ELF-1 (cell line): Measurements from ENCODE around the gene ZNF805.
"Not testable (repeated sequence)": the region's sequence is repeated elsewhere in the genome, so short reads cannot be mapped to it uniquely, and the experiment has no call there.

Experiments
- DNase-seq: peaks from one replicate; pipeline ENCODE4 v3.0.0-alpha.2; 2016; ENCODE audit warnings: low read depth, low spot score

The ZNF805 gene

DNA sequence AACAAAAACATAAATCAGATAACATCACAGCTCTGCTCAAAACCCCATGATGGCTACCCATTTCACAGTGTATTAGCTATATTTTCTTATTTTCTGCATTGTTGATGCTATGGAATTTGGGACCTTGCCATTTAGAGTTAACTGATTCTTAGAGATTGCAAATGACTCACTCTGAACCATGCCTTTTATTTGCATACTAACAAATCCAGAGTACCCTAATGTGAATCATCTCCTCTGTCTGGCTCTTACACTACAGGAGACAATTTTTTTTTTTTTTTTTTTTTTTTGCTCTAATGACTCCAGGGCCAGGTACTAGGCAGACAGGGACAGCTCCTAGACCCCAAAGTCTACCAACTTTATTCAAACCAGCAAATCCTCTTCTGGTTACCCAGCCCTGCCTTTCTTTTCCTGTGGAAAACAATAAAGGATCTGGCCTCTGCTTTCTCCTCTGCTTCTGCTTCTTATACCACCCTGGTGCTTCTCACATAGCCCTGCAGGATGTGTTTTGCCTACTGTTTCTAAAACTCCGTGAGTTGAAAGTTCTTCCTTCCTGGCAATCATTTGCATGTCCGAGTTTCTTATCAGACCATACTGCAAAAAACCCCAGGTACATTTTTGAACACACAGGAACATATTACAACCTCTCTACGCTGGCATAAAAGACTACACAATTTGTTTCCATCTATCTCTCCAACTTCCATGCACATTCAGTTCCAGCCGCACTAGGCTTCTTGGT lies 29.3 kb downstream of the ZNF805 start:
- DNase-seq: no peak

- DNase-seq: no peak
These were observed 30.8 kb downstream of the ZNF805 start for GRCh38 chr19:57271280-57271679.

DNA sequence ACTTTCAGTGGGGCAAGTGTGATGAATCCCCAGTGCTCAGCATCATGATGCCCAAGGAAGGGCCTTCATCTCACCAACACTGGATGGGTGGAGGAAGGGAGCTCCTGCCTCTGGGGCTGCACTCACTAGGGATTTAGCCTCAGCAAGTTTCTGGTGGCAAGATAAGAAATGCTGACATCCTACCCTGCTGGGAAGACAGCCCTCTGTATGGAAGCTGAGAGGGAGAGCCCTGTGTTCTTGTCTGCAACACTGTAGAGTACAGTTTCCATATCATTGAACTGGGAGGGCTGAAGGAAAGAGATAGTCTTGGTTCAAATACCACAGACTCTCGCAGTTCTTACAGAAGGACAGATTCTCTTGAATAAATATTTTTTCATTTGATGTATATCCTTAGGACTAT lies 32.6 kb downstream of the ZNF805 start:
- no peak for DNase-seq

DNA sequence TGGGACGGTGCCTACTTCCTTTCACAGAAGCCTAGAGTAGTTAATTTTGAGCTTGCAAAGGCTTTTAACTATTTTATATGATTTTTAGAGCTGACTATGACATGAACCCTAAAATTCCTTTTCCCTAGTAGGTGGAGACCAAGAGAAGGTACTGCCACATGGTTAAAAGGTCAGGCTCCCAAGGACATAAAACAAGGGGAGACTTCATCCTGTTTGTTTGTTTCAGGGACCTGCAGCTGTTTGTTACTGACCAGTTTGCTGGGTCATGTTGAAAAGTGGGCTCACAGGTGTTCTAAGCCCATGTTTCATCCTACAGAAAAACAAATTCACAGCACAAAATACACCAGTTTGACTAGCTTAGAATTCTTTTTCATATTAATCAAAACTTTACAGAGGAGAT lies 36.0 kb downstream of the ZNF805 start:
- DNase-seq: no peak

GRCh38 chr19:57278481-57278880 lies 38.0 kb downstream of the ZNF805 start:
- DNase-seq: not testable (repeated sequence)

GRCh38 chr19:57279418-57280164 lies 39.2 kb downstream of the ZNF805 start:
- peak; percentile 96 for DNase-seq

DNA sequence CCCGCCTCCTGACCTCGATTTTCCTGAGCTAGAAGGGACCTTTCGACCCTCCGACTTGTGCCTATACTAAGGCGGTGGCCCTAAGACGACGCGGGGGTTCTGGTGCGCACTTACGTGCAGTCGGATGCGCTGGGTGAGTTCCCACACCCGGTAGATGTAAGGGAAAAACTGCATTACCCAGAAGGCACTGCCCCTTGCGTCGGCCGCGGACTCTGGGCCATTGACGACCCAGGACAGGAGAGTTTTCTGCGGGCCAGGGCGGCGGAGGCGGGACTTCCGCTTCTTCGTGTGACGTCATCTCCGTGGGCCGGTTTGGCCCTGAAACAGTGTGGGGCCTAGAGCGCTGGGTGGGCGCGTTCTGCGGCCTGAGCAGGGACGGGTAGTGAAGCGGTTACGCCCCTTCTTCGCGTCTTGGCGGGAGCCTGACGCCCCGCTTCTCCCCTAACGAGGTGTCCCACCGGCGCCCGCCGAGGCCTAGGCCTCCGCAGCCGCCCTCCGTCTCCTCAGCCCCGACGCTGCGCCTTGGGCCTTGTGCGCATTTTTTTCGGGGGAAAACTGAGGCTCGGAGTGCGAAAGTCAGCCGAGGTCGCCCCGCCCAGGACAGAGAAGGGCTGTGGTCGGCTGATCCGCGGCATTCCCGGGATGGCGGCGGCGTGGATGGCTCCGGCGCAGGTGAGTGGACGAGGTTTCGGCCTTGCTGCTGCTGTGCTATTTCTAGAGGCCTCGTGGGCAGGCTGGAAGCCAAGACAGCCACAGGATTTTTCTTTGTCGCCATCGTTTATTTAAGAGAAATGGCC lies 39.9 kb downstream of the ZNF805 start, which contains the start of gene ZNF460:
Gene ZNF460 (plus strand): TSS at position 321 of the 797 bp plus-strand sequence. CDS start 322 bp downstream, at position 643.
- DNase-seq: peak; percentile 99

DNA sequence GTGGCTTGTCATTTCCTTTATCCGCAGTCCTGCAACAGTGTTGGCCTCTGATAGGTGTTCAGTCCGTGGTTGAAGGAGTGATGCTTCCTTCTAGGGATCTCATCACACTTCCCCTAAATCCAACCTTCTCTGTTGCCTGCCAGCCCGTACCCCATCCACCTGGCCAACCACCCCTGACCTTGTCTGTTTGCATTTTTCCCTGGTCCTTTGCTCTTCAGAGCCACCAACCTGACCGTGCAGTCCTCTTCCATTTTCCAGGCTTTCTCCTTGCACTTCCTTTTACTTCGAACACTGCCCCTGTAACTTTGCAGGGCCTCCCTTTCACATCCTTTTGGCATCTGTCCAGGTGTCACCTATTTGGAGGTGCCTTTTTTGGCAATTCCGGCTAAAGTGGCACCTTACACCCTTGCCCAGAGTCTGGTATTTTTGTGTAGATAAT lies 40.5 kb downstream of the ZNF805 start:
- peak; percentile 21 for DNase-seq

DNA sequence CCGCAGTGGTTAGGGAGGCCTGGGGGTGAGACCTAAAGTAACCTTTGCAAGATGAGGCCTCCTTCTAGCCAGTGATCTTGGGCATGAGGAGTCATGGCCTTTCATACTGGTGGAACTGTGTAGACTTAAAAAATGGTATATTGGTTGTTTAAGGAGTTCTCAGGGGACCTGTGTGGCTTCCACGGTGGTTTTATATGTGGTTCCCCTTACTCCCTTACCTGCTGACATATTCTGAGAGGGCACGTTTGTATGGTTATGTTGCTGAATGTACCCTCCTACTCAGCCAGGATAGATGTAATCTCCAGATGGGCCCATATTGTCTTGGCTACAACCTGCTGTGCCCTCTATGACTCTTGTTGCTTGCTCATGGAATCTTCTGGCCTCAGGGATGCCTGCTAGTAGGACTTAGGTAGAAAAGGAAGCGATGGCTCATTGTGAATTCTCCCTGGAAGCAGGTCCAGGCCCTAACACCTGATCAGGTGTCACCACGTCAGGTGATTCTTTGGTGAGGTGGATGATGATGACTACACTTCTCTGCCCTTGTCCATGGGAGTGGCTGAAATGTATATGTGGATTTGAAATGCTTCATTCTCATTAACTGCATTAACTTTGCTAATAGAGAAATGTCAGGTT lies 41.7 kb downstream of the ZNF805 start:
- no peak for DNase-seq

GRCh38 chr19:57288373-57288772 lies 47.9 kb downstream of the ZNF805 start:
- DNase-seq: no peak

- DNase-seq: no peak
These were observed 50.5 kb downstream of the ZNF805 start for GRCh38 chr19:57290970-57291369.

- DNase-seq: no peak
These were observed 52.1 kb downstream of the ZNF805 start for GRCh38 chr19:57292547-57292946.

DNA sequence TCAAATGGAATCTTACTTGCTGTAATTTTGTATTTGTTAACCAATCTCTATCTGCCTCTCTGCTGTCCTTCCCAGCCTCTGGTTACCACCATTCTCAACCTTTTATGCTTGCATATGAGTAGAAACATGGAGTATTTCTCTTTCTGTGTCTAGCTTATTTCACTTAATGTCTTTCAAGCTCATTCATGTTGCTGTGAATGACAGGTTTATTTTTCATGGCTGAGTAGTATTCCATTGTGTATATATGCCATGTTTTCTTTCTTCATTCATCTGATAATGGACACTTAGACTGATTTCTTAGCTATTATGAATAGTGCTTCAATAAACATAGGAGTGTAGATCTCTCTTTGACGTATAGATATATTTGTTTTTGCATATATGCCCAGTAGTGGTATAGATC lies 53.3 kb downstream of the ZNF805 start:
- DNase-seq: no peak

DNA sequence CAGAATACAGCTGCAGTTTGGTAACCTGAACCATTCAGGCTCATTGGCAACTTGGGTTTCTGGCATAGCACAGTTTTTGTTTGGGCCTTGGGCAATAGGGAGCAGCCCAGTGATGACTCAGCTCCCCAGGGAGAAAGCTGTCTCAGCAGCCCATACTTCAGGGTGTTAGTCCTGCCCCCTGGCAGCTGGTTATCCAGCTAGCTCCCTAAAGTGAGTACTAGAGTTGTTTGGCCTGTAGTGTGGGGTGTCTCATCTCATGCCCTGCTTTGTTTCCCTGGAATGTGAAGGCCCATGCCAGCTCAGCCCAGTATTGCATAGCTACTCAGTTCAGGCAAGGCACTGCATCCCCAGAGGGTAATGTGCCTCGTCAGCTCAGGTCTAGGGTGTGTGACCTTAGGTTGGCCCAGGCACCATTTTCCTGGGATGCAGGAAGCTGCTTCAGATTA lies 61.6 kb downstream of the ZNF805 start:
- peak; percentile 37 for DNase-seq

- DNase-seq: peak; percentile 30
These were observed 62.4 kb downstream of the ZNF805 start for GRCh38 chr19:57302727-57303401.
